DOHH2 (cell line): ENCODE measurements around the gene CCDC88B.

Experiments
- H3F3A ChIP-seq: fragments of 200-600 bp; sonication (generic), shearing (Covaris generic); 2 replicates; pipeline ENCODE4 v1.6.0; 2016; ENCODE audit warnings: antibody characterized with exemption, mild to moderate bottlenecking; ENCODE audit not compliant: control insufficient read depth, insufficient read depth
- H3K27ac ChIP-seq: fragments of 200-600 bp; sonication (generic); 2 replicates; pipeline ENCODE4 v1.5.1; 2014; ENCODE audit warnings: low read depth, mild to moderate bottlenecking, low read length, moderate library complexity
- H3K27me3 ChIP-seq: fragments of 200-600 bp; sonication (generic); 2 replicates; pipeline ENCODE4 v1.6.1; 2014; ENCODE audit warnings: mild to moderate bottlenecking, low read length, mixed read lengths; ENCODE audit not compliant: control insufficient read depth
- H3K36me3 ChIP-seq: fragments of 200-600 bp; sonication (generic); 2 replicates; pipeline ENCODE4 v1.6.1; 2014; ENCODE audit warnings: mild to moderate bottlenecking, low read length, moderate library complexity, mixed read lengths; ENCODE audit not compliant: control insufficient read depth
- H3K4me1 ChIP-seq: fragments of 200-600 bp; sonication (generic); 2 replicates; pipeline ENCODE4 v1.6.1; 2014; ENCODE audit warnings: mild to moderate bottlenecking, low read length, mixed read lengths; ENCODE audit not compliant: control insufficient read depth
- H3K4me2 ChIP-seq: fragments of 200-600 bp; sonication (generic); 2 replicates; pipeline ENCODE4 v1.6.0; 2014; ENCODE audit warnings: mild to moderate bottlenecking, low read length, moderate library complexity
- H3K4me3 ChIP-seq: fragments of 200-600 bp; sonication (generic); 2 replicates; pipeline ENCODE4 v1.5.1; 2014; ENCODE audit warnings: mild to moderate bottlenecking, low read length, mixed read lengths
- H3K79me2 ChIP-seq: fragments of 200-600 bp; sonication (generic); 2 replicates; pipeline ENCODE4 v1.6.1; 2014; ENCODE audit warnings: mild to moderate bottlenecking, low read length, mixed read lengths; ENCODE audit not compliant: control insufficient read depth
- H3K9me2 ChIP-seq: fragments of 200-600 bp; sonication (generic); replicated peaks from 2 replicates; pipeline ENCODE4 v1.6.1; 2014; ENCODE audit warnings: mild to moderate bottlenecking, low read length, mixed read lengths; ENCODE audit not compliant: control insufficient read depth
- H3K9me3 ChIP-seq: fragments of 200-600 bp; sonication (generic); 2 replicates; pipeline ENCODE4 v1.6.1; 2014; ENCODE audit warnings: antibody characterized with exemption, low read length, mixed read lengths; ENCODE audit not compliant: control insufficient read depth, insufficient read depth
- H4K20me1 ChIP-seq: fragments of 200-600 bp; sonication (generic); 2 replicates; pipeline ENCODE4 v1.6.0; 2014; ENCODE audit warnings: low read depth, mild to moderate bottlenecking, antibody characterized with exemption, low read length, moderate library complexity; ENCODE audit not compliant: control insufficient read depth, insufficient read depth
- EZH2phosphoT487 ChIP-seq: fragments of 200-600 bp; sonication (generic); IDR thresholded peaks from 2 replicates; pipeline ENCODE4 v1.6.1; 2017; ENCODE audit warnings: borderline replicate concordance, mild to moderate bottlenecking, antibody characterized with exemption, low read length, moderate library complexity, mixed read lengths
- TF ChIP-seq, protein P1 (sequence below): fragments of 200-600 bp; sonication (generic); IDR thresholded peaks from one replicate; pipeline ENCODE4 v1.5.1; 2014; ENCODE audit warnings: antibody characterized with exemption, mild to moderate bottlenecking, low read depth, low read length; ENCODE audit not compliant: poor library complexity, severe bottlenecking

The CCDC88B gene

GRCh38 chr11:64362339-64362738 lies 22.3 kb downstream of the CCDC88B start:
- Histone ChIP-seq H3K27ac (no peak overlapping the region), H3K9me2 (no peaks in the 10 kb centered on the region)
- no peak for TF ChIP-seq EZH2phosphoT487
- TF ChIP-seq, protein P1, sequence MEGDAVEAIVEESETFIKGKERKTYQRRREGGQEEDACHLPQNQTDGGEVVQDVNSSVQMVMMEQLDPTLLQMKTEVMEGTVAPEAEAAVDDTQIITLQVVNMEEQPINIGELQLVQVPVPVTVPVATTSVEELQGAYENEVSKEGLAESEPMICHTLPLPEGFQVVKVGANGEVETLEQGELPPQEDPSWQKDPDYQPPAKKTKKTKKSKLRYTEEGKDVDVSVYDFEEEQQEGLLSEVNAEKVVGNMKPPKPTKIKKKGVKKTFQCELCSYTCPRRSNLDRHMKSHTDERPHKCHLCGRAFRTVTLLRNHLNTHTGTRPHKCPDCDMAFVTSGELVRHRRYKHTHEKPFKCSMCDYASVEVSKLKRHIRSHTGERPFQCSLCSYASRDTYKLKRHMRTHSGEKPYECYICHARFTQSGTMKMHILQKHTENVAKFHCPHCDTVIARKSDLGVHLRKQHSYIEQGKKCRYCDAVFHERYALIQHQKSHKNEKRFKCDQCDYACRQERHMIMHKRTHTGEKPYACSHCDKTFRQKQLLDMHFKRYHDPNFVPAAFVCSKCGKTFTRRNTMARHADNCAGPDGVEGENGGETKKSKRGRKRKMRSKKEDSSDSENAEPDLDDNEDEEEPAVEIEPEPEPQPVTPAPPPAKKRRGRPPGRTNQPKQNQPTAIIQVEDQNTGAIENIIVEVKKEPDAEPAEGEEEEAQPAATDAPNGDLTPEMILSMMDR = no peak

GRCh38 chr11:64364435-64364834 lies 24.4 kb downstream of the CCDC88B start:
- Histone ChIP-seq H3F3A (peaks cover 8% of the 10 kb centered on the region; the same call in 1 of the 2 replicates), H3K9me2 (no peaks in the 10 kb centered on the region), H3K27me3 (no peaks in the 10 kb centered on the region), H3K4me1 (peaks cover 26% of the 10 kb centered on the region), H3K27ac (peak overlapping the region; percentile 41), H3K4me3 (no peak overlapping the region), H3K36me3 (peaks cover 26% of the 10 kb centered on the region), H4K20me1 (no peaks in the 10 kb centered on the region), H3K9me3 (no peaks in the 10 kb centered on the region), H3K79me2 (peaks cover 3% of the 10 kb centered on the region; the same call in 1 of the 2 replicates), H3K4me2 (peak overlapping the region; percentile 10; the same call in 1 of the 2 replicates)
- TF ChIP-seq, protein P1 = no peak
- no peak for TF ChIP-seq EZH2phosphoT487

More at GRCh38 chr11:64362339-64362738, 22.3 kb downstream of the CCDC88B start:
- Histone ChIP-seq H3F3A (peaks cover 8% of the 10 kb centered on the region; the same call in 1 of the 2 replicates), H3K36me3 (peaks cover 26% of the 10 kb centered on the region), H3K79me2 (peaks cover 6% of the 10 kb centered on the region; the same call in 1 of the 2 replicates), H3K9me3 (no peaks in the 10 kb centered on the region), H3K27me3 (no peaks in the 10 kb centered on the region), H4K20me1 (no peaks in the 10 kb centered on the region), H3K4me1 (peaks cover 42% of the 10 kb centered on the region), H3K4me2 (no peak overlapping the region), H3K4me3 (no peak overlapping the region)

GRCh38 chr11:64364911-64365310 lies 24.9 kb downstream of the CCDC88B start:
- no peaks in the 10 kb centered on the region for H4K20me1 ChIP-seq
- TF ChIP-seq EZH2phosphoT487 = no peak
- TF ChIP-seq, protein P1 = no peak
- peaks cover 21% of the 10 kb centered on the region for H3K4me1 ChIP-seq
- H3K9me2 ChIP-seq = no peaks in the 10 kb centered on the region
- H3K27me3 ChIP-seq = no peaks in the 10 kb centered on the region
- H3K9me3 ChIP-seq = no peaks in the 10 kb centered on the region
- peaks cover 8% of the 10 kb centered on the region; the same call in 1 of the 2 replicates for H3F3A ChIP-seq
- H3K79me2 ChIP-seq = no peaks in the 10 kb centered on the region
- H3K4me2 ChIP-seq = no peak overlapping the region
- peaks cover 26% of the 10 kb centered on the region for H3K36me3 ChIP-seq
- 0 out of 2 replicates have a peak overlapping the region, but pooled peaks have one; percentile 22 for H3K27ac ChIP-seq
- H3K4me3 ChIP-seq = no peak overlapping the region
